HG03457 (cell line): ENCODE measurements around the gene CRIM1.

Experiments used
- ATAC-seq: cut with Tn5 transposase; IDR thresholded peaks from one replicate; pipeline ENCODE4 v1.9.1; 2021; ENCODE audit warnings: moderate number of reproducible peaks; ENCODE audit not compliant: unreplicated experiment

The CRIM1 gene

DNA sequence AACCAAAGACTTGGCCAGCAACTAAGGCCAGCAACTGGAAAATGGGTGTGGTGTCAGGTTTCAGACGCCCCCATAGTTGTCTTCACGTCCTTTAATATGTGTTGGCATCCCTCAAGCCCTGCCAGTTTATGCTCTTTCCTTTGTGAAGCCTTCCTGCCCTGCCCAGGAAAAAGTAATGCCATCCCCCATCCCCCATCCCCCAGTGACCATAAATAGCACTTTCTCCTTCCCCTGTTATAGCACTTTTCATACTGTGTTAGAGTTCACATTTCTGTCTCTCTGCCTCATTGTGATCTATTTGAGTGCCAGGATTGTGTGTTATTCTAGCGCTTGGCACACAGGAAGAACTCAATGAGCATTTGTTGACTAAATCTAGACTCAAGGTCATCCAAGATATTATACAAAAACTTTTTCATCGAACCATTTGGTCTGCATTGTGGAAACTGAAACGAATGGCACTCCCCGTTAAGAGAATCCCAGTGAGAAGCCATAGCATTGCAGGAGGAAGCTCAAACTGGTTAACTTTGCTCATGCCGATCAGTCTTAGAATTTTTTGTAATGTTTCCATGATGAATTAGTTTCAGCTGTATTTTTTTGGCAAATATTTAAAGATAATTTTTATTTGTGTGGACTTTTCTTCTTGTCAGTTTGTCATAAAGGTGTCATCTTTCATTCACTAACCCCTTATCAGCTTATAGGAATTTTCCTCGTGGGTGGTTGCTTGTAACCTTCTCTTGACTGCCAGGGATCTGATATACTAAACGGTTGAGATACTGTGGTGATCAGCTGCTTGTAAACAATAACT, 15.7 kb downstream of the CRIM1 start:
- no peak for ATAC-seq

DNA sequence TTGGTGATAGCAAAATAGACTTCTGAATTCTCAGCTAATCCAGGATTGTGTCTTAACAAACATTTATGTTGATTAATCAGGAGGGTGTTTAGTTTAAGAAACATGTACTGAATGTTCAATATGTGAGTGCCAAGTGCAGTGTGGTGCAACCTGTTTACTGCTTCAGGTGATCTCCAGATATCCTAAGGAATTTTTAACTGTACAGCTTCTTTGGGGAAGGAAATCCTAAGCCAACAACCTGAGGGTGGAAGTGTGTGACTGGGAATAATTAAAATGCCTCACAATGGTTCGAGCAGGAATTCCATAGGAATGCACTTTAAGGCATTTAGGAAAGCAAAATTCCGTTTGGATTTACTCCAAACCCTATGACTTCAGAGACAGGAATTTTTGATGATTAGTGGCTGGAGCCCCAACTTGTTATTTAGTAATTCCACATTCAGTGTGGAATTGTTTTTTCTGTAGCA, 16.4 kb downstream of the CRIM1 start:
- ATAC-seq, result no peak

DNA sequence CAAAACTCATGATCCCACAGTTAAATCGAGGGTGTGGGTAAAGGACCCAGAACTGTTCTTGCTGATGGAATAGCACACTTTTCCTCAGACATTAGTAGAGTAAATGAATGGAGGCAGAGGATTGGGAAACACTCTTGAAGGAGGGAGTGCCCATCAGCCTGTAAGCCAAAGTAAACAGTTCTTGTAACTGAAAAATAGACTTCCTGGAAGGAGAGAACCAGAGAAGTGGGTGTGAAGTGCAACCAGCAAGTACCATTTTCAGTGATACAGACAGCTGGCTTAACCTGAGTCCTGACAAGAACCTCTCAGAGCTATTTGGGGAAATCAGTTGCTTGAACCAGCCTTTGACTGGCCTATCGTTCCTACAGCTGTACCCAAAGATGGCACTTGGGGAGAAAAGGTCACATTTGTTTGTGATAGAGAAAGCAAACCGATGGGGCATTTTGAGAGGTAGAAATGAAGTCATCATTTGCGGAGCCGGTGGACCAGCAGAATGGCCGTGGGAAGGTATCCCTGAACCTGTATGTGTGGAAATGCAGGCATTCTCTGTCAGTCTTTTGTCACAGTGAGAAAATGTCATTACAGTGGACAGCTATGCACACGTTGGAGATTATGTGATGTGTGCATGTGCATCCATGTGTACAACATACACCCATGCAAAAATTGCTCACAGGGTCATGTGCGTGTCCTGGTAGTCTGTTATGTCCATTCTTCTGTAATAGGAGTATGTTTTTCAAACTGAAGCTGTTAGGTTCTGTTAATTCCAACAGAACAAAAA, 17.8 kb downstream of the CRIM1 start:
- no peak for ATAC-seq

DNA sequence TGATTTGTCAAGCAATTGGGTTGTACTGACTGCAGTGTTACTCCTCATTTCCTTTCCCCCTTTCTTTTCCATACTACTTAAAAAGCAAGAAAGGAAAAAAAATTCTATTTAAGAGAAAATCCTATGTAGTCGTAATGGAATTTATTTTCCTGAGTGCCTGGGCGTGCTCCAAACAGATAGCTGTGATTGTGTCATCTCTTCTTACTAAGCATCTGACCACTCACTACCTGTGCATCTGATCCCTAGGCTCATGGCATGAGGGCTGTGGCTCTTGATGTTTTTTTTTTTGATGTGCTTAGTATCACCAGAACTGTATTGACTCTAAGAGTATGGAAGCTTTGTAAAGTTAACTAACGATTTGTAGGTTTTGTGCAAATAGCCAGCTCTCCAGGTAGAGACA, 19.0 kb downstream of the CRIM1 start:
- no peak for ATAC-seq

DNA sequence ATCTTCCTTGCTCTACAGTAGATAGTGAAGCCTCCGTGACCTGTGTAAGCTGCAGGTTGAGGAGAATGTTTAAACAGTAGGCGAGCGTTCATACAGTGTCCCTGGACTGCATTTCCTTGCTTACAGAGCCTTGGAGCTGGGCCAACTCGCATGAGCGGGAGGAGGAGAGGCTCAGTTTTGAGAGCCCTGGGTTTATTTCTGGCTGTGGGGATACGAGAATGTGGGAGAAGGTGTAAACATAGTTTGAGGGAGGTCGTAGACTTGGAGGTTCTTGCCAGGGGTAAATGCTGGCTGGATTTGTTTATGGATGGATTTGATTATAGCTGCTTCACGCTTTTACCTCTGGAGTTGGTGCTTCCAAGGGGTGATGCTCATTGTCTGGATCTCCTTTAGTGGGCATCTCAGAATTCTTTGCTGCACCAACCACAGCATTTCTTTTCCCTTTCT, 20.8 kb downstream of the CRIM1 start:
- no peak for ATAC-seq

DNA sequence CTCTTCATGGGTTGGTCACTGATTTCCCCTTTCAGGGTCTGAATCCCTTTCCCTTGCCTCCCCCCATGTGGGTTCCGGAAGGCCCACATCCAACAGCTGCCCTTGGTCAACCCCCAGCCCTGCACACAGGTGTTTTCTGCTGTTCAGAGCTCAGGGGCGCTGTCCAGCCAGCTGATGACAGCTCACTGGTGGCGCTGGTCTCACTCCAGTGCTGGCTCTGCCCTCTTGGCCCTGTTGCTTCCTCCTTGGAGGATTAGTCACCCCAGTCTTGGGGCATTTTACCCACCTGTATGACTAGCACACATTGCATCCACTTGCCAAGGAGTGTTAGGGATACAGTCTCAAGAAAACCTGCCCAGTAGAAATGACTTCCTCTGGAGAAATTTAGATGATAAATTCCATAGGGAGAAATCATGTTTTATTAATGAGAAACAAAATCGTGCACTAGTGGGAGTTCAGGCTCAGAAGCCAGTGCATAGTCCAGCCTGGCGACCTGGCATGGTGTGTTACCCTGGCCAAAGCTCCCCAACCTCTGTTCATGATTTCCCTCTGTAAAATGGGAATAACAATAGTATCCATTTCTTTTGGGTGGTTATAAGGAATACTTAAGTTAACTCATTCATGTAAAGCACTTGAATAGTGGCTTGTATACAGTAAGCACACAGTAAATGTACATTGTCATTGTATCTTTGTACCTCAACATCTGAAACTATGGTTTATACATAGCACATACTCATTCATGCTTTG, 21.6 kb downstream of the CRIM1 start:
- ATAC-seq, result no peak

DNA sequence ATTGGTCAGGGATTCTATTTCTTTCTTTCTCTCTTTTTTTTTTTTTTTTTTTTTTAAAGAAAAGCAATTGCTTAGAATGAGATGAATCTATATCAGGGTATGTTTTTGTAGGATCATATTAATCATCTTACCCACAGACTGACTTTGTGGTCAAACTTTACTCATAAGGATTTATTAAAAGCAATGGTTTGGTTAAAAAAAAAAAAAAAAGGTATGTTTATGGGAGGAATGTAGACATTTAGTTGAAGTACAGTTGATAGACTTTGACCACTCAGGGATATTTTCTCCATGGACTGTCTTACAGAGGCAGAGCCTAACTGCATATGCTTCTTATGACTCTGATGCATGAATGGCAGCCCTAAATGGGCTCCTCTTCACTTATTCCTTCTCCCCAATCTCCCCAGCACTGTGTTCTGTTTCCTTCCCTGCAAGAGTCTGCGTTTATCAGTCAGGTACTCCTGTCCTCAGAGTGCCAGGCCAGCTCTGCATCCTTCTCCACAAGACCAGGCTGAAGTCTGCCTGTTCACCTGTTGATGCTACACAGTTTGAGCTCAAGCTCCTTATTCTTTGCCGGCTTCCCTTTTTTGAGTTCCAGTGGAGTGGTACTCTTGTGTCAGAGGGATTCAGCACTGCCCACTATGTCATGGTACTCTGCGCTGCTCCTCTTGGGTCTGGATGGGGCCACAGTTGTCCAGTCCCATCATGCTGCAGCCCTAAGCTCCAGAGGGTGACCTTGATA, 24.3 kb downstream of the CRIM1 start:
- no peak for ATAC-seq

DNA sequence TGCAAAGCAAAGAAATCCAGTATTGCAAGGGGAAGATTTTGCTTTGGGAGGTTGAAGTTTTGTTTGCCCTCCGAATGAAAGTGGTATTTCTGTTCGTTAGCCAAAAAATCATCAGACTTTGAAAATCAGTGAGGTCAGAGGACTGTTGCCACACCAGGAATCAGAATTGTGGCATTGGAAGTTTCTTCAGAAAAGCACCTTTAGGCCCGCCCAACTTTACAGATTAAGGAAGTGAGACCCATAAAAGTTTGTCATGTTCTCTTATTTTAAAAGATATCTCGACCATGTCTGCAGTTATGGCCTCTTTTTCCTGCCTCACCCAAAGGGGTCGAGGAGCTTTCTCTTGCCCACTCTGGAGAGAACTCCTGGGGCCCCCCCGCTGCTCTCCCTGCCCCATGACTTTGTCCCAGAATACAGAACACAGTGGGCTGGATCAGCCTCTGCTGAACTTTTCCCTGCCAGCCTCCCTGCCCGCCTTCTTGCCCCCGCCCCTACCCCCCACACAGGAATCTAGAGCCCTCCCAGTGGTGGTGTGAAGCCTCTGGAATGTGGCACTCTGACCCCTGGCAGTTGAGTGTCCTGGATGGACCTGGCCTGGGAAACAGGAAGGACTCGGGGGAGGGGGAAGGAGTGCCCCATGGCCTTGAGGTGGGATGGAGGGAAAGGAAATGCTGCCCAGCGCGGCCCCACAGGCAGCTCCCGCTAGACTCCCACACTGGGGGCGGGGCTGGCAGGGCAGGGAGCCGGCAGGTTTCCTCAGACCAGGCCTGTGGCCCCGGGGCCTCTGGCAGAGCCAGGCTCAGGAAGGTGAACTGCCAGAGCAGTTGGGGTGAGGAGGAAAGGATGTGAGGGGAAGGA, 25.3 kb downstream of the CRIM1 start:
- ATAC-seq, result no peak

DNA sequence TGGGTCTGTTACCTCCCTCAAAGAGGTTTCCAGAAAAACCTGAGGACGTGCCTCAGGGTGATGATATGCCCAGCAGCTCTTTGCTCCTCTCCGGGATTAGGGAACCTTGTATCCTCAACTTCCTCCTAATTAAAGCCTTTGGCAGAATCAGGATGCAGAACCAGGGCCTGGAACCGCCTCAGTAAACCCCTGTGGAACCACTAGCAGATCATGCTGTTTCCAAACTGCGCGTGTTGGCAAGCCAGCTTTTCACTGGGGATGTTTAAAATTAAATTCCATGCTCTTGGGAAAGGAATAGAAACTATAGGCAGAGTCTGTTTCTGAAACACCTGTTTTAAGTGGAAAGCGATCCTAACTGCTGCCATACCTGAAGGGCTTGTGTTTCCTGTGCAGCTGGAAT, 26.4 kb downstream of the CRIM1 start:
- ATAC-seq, result no peak

DNA sequence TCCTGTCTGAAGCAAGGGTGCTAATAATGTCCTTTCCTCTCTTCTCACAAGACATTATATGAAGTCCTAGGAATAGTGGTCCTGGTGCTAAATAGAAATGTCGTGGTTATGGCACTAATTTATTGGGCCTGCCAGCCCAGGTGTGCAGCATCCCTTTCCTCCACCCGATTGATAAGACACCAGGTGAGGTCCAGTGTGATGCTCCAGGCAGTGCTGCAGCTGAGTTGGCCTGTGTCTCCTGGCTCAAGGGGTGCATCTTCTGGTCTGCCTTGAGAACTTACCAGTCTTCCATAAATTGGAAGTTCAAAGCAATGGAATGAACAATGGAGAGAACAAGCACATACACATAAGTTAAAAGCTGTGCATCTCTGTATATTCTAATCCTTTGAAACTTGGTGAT, 26.9 kb downstream of the CRIM1 start:
- no peak for ATAC-seq

DNA sequence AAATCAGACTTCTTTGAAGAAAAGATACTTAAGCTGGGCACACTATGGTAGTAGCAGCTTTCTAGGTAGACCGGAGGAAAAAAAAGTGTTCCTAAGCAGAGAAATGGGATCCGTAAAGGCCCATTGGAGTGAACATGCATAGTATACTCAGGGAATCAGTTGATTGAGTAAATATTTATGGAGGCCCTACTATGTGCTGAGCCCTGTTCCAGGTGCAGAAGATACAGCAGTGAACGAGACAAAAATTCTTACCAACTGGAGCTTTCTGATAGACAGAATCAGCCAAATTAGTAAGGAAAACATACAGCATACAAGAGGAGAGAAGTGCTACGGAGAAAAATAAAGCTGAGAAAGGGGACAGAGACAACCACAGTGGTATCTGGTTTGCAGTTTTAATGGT, 28.1 kb downstream of the CRIM1 start:
- no peak for ATAC-seq

DNA sequence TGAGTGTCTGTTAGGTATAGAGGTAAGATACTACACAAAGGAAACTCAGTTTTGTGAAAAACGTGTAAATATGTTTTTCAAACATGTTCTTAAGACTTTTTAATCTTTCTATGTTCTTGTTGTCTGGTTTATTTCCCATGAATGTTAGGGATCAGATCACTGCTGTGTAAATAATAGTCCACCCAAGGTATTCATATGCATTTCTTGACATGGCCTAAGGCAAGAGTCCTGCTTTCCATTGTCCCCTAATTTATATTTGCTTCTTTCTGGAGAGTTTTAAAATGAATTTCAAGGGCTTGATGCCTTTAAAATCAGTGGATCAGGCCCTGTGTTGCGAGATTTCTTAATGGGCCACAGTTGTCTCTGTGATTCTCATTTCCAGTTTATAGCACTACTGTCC, 28.9 kb downstream of the CRIM1 start:
- ATAC-seq, result no peak

DNA sequence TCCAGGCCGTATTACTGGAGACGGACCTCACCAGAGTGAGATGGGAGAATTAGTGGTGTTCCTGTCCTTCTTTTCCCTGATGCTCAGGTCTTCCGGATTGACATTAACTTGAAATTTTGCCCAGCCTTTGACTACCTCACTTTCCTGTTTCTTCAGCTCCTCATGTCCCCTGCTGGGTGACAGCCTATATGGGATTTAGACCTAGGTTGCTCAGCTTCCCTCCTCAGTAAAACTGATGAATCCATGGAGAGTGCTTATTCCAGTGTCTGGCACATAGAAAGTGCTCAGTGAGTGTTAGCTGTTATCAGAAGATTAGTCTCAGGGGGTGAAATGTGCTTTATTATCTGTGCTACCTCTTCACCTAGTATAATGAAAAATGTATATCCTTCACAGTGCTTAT, 30.0 kb downstream of the CRIM1 start:
- ATAC-seq, result no peak

DNA sequence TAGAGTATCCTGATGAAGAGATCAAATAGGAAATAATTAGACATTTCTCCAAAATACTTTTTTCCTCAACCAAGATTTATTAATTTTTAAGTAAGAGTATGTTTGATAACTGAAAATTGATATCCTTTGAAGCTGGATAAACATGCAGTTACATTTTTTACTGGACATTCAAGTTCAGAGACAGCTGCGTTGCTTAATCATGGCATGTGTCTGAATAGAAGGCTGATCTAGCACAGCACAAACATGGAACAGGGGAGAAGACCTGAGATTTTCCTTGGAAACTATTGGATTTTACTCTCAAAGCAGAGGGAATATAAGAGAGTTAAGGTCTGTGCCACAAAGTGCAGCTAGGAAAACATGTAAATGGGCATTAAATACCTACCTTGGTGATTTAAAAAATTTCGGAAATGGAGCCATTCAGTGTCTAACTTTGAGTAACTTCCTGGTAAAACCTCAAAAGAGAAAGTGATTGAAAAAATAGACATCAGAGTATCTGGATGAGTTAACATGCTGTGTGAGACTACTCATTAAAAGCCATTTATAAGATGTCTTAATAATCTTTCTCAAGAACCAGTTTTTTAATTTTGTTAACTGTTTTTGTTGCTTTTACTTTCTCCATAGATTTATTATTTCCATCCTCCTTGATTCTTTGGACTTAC, 31.8 kb downstream of the CRIM1 start:
- ATAC-seq, result no peak

DNA sequence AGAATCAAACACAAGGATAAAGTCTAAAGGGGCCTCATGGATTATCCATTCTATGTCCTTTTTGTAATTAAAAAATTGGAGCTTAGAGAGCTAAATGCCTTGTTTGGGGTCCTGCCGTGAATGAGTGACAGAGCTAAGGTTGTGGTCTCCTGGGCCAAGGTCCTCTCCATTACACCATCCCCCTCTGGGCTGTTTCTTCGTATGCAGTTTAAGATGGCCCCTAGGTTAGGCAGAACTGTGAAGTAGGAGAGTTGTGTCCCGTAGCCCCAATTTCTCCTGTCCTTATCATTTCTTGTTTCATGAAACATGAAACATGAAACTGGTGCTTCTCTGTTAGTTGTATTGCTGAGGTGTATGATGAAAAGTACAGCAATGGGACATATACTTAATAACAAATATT, 32.9 kb downstream of the CRIM1 start:
- ATAC-seq, result no peak

DNA sequence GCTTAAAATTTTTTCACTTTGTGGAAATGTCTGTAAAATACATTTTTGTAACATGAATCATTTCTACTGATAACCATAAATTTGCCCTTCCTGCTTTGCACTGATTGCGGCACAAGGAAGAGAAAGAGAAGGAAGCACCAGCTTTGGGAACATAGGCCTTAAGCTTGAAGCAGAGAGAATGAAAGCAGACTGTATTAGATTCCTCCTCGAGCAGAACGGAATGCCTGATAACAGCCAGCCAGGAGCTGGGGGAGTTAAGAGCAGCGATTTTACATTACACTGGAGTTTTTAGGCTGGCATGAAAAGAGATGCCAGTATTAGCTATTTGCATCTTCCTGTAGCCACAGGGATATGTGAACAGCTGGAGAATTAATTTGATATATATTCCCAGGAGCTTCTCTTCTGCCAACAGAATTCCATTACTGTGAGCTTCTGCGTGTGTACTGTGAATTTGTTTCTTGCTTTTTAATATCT, 33.5 kb downstream of the CRIM1 start:
- ATAC-seq, result no peak

DNA sequence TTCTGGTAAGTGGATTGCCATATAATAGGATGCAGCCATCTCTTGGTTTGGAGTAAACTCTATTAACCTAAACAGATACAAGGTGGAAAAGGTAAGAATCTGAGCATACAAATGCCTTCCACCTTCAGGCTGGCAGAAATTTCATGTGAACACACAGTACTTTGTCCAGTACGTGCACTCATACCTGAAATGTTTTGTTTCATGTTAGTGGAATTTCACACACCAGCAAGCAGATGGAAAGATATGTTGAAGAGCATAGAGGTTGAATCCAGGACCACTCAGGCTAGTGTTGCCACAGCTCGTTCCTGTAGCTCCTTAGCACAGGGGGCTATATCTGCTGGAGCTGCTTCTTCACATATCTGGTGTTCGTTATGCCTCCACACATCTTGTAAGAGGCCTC, 34.0 kb downstream of the CRIM1 start:
- no peak for ATAC-seq

DNA sequence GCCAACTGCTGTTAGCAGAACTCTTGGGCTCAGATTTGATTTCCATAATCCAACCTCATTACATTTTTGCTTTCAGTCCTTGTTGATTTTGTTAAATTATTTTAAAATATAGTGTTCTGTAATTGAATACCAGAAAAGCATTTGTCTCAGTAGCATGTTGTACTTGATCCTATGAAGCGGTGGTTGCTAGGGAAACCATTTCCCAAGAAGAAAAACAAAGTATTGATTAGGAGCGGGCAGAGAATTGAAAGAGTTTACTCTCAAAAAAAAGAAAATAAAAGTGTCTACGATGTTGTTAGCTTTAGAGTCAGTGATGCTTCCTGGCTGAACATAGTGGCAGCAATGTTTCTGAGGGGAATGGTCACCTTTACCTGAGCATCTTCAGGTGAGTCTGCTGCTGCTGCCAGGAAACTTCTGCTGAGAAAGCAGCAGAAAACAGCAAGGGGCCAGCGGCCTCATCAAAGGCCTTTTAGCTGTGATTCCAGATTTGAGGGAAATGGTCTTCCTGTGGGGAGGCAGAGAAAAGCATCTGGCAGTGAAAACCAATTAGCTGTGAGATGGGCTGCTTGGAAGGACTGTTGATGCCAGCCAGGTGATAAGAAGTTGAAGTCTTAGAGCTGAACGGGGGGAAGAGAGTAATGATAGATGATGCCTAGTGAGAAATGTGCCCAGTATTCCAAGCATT, 37.1 kb downstream of the CRIM1 start:
- no peak for ATAC-seq
